ENCODE results near the gene MTRF1.
"Not testable (repeated sequence)": the region's sequence is repeated elsewhere in the genome, so short reads cannot be mapped to it uniquely, and the experiment has no call there.

The MTRF1 gene

DNA sequence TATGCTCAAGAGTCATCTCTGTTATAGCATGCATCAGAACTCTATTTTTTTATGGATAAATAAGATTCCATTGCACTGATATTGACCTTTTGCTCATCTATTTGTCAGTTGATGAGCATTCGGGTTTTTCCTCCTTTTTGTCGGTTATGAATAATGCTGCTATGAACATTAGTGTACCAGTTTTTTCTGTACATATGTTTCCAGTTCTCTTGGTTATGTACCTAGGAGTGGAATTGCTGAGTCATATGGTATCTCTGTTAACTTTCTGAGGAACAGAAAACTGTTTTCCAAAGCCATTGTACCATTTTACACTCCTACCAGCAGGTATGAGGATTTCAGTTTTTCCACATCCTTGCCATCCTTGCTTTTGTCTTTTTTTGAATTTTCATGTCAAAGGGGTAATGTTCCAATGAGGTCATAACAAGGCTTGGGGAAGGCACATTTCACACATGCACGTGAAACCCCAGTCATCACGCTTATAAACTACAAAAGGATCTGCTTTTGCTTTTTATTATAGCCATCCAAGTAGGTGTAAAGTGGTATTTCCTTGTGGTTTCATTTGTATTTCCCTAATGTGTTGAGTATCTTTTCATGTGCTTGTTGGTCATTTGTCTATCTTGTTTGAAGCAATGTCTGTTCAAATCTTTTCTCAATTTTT, 83.7 kb downstream of the MTRF1 start:
- H3K27ac ChIP-seq (ENCODE audit: insufficient read depth, low read length, poor library complexity, severe bottlenecking), result no peak overlapping the region
- no peak overlapping the region for H3K4me3 ChIP-seq (ENCODE audit: insufficient read depth, low read depth, low read length, poor library complexity, severe bottlenecking)

DNA sequence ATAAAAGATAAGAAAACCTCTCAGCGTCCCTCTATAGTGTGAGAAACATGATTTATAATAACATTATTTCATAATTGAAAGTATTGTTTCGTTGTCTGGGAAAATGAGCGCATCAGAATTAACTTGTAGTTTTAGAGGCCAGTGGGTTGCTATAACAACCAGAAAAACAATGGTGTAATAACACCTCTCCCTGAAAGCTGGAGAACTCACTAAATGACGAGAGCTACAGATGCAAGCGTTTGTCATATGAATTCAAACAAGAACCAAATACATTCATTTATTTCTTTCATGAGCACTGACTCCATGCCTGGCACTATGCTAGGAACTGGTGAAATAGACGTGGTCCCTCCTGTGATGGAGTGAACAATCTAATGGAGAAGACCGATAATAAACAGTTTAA, 85.3 kb downstream of the MTRF1 start:
- H3K27me3 ChIP-seq (replicated peaks; ENCODE audit: control insufficient read depth, insufficient read depth, low read length, poor library complexity, severe bottlenecking), result no peaks in the 10 kb centered on the region
- H3K4me1 ChIP-seq (ENCODE audit: control insufficient read depth, insufficient read depth, low read length, poor library complexity, severe bottlenecking), result no peaks in the 10 kb centered on the region
- H3K36me3 ChIP-seq (ENCODE audit: control insufficient read depth, insufficient read depth, low read length), result no peaks in the 10 kb centered on the region
- H3K4me3 ChIP-seq (ENCODE audit: insufficient read depth, low read depth, low read length, poor library complexity, severe bottlenecking), result no peak overlapping the region
- no peak for DNase-seq
- H3K9me3 ChIP-seq (ENCODE audit: control insufficient read depth, low read length), result no peaks in the 10 kb centered on the region
- no peak overlapping the region for H3K27ac ChIP-seq (ENCODE audit: insufficient read depth, low read length, poor library complexity, severe bottlenecking)

More for the DNA sequence above, 83.7 kb downstream of the MTRF1 start:
- no peaks in the 10 kb centered on the region for H3K36me3 ChIP-seq (ENCODE audit: control insufficient read depth, insufficient read depth, low read length)
- H3K9me3 ChIP-seq (ENCODE audit: control insufficient read depth, low read length), result no peaks in the 10 kb centered on the region
- DNase-seq, result no peak
- H3K27me3 ChIP-seq (replicated peaks; ENCODE audit: control insufficient read depth, insufficient read depth, low read length, poor library complexity, severe bottlenecking), result no peaks in the 10 kb centered on the region
- no peaks in the 10 kb centered on the region for H3K4me1 ChIP-seq (ENCODE audit: control insufficient read depth, insufficient read depth, low read length, poor library complexity, severe bottlenecking)

DNA sequence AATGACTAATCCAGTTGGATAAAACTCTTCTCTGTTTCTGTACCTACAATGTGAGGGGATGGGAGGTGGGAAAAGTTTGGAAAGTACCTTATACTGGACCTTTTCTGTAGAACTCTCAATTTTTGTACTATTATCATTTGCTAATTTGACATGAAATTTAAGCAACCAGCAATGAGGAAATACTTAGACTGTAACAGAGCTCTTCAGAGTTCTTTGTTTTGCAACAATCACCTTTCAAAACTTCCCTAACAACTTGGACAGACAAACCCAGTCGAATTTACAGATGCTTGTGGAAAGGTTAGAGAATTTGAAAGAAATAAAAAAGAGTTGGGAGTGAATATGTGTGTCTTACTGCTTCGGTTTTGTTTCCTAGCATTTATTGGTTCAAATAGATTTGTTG, 85.8 kb downstream of the MTRF1 start:
- no peak overlapping the region for H3K4me3 ChIP-seq (ENCODE audit: insufficient read depth, low read depth, low read length, poor library complexity, severe bottlenecking)
- H3K9me3 ChIP-seq (ENCODE audit: control insufficient read depth, low read length), result no peaks in the 10 kb centered on the region
- no peaks in the 10 kb centered on the region for H3K4me1 ChIP-seq (ENCODE audit: control insufficient read depth, insufficient read depth, low read length, poor library complexity, severe bottlenecking)
- H3K27me3 ChIP-seq (replicated peaks; ENCODE audit: control insufficient read depth, insufficient read depth, low read length, poor library complexity, severe bottlenecking), result no peaks in the 10 kb centered on the region
- DNase-seq, result no peak
- no peak overlapping the region for H3K27ac ChIP-seq (ENCODE audit: insufficient read depth, low read length, poor library complexity, severe bottlenecking)
- H3K36me3 ChIP-seq (ENCODE audit: control insufficient read depth, insufficient read depth, low read length), result no peaks in the 10 kb centered on the region

DNA sequence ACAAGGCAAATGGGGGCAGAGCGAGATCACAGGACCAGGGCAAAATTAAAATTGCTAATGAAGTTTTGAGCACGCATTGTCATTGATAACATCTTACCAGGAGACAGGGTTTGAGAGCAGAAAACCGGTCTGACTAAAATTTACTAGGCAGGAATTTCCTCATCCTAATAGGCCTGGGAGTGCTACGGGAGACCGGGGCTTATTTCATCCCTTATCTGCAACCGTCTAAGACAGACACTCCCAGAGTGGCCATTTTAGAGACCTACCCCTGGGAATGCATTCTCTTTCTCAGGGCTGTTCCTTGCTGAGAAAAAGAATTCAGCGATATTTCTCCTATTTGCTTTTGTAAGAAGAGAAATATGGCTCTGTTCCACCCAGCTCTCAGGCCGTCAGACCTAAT, 87.8 kb downstream of the MTRF1 start:
- H3K4me3 ChIP-seq (ENCODE audit: insufficient read depth, low read depth, low read length, poor library complexity, severe bottlenecking); H3K9me3 ChIP-seq (ENCODE audit: control insufficient read depth, low read length); DNase-seq; H3K4me1 ChIP-seq (ENCODE audit: control insufficient read depth, insufficient read depth, low read length, poor library complexity, severe bottlenecking); H3K36me3 ChIP-seq (ENCODE audit: control insufficient read depth, insufficient read depth, low read length); H3K27ac ChIP-seq (ENCODE audit: insufficient read depth, low read length, poor library complexity, severe bottlenecking); H3K27me3 ChIP-seq (replicated peaks; ENCODE audit: control insufficient read depth, insufficient read depth, low read length, poor library complexity, severe bottlenecking): not testable (repeated sequence)
